CD4-positive, alpha-beta T cell treated with Interleukin-1 beta for 1 hour (primary cell): ENCODE results near the gene NGB.
"Not testable (repeated sequence)": the region's sequence is repeated elsewhere in the genome, so short reads cannot be mapped to it uniquely, and the experiment has no call there.

ENCODE experiments used
- DNase-seq, 2 donors: peaks; one replicate each; pipeline ENCODE4 v3.0.0-alpha.2; 2020 to 2022

The NGB gene

GRCh38 chr14:77271113-77271710, at the start of gene NGB:
TSS of gene NGB (minus strand) at chr14:77271206. CDS start at chr14:77270937, 269 bp downstream.
- DNase-seq = no peak

- peak; percentile 92 to 93 for DNase-seq
Observed at GRCh38 chr14:77320238-77320935, 49.4 kb upstream of the NGB start, which contains the start of gene POMT2. TSS of gene POMT2 (minus strand) at chr14:77320883. CDS start at chr14:77320681, 202 bp downstream.

- DNase-seq = no peak
Observed at GRCh38 chr14:77319422-77319821, 48.4 kb upstream of the NGB start.

- DNase-seq = not testable (repeated sequence)
Observed at GRCh38 chr14:77318756-77319155, 47.8 kb upstream of the NGB start.

GRCh38 chr14:77318006-77318553, 47.1 kb upstream of the NGB start:
- DNase-seq = no peak

- DNase-seq = no peak
Observed at GRCh38 chr14:77316872-77317301, 45.9 kb upstream of the NGB start.

GRCh38 chr14:77316195-77316505, 45.1 kb upstream of the NGB start:
- DNase-seq = no peak

GRCh38 chr14:77314539-77315457, 43.8 kb upstream of the NGB start:
- DNase-seq = no peak

GRCh38 chr14:77314043-77314442, 43.0 kb upstream of the NGB start:
- DNase-seq = no peak

GRCh38 chr14:77313371-77313770, 42.4 kb upstream of the NGB start:
- no peak for DNase-seq

- DNase-seq = no peak
Observed at GRCh38 chr14:77311217-77311616, 40.2 kb upstream of the NGB start.

GRCh38 chr14:77310026-77310425, 39.0 kb upstream of the NGB start:
- no peak for DNase-seq

GRCh38 chr14:77309131-77309530, 38.1 kb upstream of the NGB start:
- no peak for DNase-seq

- DNase-seq = no peak
Observed at GRCh38 chr14:77306851-77307496, 36.0 kb upstream of the NGB start.

- no peak for DNase-seq
Observed at GRCh38 chr14:77306416-77306815, 35.4 kb upstream of the NGB start.

- no peak for DNase-seq
Observed at GRCh38 chr14:77305696-77306095, 34.7 kb upstream of the NGB start.

GRCh38 chr14:77303417-77304156, 32.6 kb upstream of the NGB start:
- DNase-seq = no peak

- no peak for DNase-seq
Observed at GRCh38 chr14:77302926-77303325, 31.9 kb upstream of the NGB start.

- peak; percentile 51 to 52 for DNase-seq
Observed at GRCh38 chr14:77301103-77301502, 30.1 kb upstream of the NGB start.

- no peak for DNase-seq
Observed at GRCh38 chr14:77299771-77300170, 28.8 kb upstream of the NGB start.

- no peak for DNase-seq
Observed at GRCh38 chr14:77296906-77297305, 25.9 kb upstream of the NGB start.

- DNase-seq = no peak
Observed at GRCh38 chr14:77296155-77296554, 25.1 kb upstream of the NGB start.
